ENCODE data around the gene GSTCD.
"Not testable (repeated sequence)": the region's sequence is repeated elsewhere in the genome, so short reads cannot be mapped to it uniquely, and the experiment has no call there.

GSTCD gene

GRCh38 chr4:105719204-105719603 is 10.6 kb downstream of the GSTCD start:
- TF ChIP-seq, protein P1, sequence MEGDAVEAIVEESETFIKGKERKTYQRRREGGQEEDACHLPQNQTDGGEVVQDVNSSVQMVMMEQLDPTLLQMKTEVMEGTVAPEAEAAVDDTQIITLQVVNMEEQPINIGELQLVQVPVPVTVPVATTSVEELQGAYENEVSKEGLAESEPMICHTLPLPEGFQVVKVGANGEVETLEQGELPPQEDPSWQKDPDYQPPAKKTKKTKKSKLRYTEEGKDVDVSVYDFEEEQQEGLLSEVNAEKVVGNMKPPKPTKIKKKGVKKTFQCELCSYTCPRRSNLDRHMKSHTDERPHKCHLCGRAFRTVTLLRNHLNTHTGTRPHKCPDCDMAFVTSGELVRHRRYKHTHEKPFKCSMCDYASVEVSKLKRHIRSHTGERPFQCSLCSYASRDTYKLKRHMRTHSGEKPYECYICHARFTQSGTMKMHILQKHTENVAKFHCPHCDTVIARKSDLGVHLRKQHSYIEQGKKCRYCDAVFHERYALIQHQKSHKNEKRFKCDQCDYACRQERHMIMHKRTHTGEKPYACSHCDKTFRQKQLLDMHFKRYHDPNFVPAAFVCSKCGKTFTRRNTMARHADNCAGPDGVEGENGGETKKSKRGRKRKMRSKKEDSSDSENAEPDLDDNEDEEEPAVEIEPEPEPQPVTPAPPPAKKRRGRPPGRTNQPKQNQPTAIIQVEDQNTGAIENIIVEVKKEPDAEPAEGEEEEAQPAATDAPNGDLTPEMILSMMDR (conservative IDR thresholded peaks at IDR 0.05), result no peak
- TF ChIP-seq ZFX (IDR thresholded peaks at IDR 0.05), result no peak
- no peak overlapping the region for H3K27ac ChIP-seq

DNA sequence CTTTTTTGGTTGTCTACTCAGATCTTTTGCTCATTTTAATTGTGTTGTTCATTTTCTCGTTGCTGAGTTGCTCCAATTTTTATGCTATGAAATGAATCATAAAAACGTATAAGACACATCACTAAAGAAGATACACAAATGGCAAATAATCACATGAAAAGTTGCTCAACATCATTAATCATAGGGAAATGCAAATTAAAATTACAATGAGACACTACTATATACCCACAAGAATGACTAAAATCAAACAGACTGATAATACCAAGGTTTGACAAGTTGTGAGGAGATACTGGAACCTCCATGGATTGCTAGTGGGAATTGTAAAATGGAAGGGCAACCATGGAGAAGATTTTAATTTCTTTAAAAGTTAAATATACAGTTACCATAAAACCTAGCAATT is 17.0 kb downstream of the GSTCD start:
- no peak overlapping the region for H3K27ac ChIP-seq
- TF ChIP-seq, protein P1 (conservative IDR thresholded peaks at IDR 0.05), result no peak
- no peak for TF ChIP-seq ZFX (IDR thresholded peaks at IDR 0.05)

DNA sequence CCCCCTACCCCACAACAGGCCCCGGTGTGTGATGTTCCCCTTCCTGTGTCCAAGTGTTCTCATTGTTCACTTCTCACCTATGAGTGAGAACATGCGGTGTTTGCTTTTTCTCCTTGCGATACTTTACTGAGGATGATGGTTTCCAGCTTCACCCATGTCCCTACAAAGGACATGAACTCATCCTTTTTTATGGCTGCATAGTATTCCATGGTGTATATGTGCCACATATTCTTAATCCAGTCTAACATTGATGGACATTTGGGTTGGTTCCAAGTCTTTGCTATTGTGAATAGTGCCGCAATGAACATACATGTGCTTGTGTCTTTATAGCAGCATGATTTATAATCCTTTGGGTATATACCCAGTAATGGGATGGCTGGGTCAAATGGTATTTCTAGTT is 21.3 kb downstream of the GSTCD start:
- H3K27ac ChIP-seq, result not testable (repeated sequence)

DNA sequence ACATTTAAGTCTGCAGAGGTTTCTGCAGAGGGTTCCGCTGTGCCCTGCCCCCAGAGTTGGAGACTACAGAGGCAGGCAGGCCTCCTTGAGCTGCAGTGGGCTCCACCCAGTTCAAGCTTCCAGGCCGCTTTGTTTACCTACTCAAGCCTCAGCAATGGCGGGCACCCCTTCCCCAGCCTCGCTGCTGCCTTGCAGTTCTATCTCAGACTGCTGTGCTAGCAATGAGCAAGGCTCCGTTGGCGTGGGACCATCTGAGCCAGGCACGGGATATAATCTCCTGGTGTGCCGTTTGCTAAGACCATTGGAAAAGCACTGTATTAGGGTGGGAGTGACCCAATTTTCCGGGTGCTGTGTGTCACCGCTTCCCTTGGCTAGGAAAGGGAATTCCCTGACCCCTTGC is 26.6 kb downstream of the GSTCD start:
- H3K27ac ChIP-seq, result not testable (repeated sequence)

- H3K27ac ChIP-seq, result no peak overlapping the region
- no peak for TF ChIP-seq ZFX (IDR thresholded peaks at IDR 0.05)
- TF ChIP-seq, protein P1 (conservative IDR thresholded peaks at IDR 0.05), result no peak
These were observed 33.0 kb downstream of the GSTCD start for GRCh38 chr4:105741548-105741947.

- TF ChIP-seq ZFX (IDR thresholded peaks at IDR 0.05), result no peak
- TF ChIP-seq, protein P1 (conservative IDR thresholded peaks at IDR 0.05), result no peak
- H3K27ac ChIP-seq, result no peak overlapping the region
These were observed 39.6 kb downstream of the GSTCD start for GRCh38 chr4:105748222-105748621.

GRCh38 chr4:105751718-105752299 is 43.2 kb downstream of the GSTCD start:
- TF ChIP-seq, protein P1 (conservative IDR thresholded peaks at IDR 0.05), result no peak
- TF ChIP-seq ZFX (IDR thresholded peaks at IDR 0.05), result no peak

GRCh38 chr4:105753361-105753760 is 44.8 kb downstream of the GSTCD start:
- no peak for TF ChIP-seq ZFX (IDR thresholded peaks at IDR 0.05)
- TF ChIP-seq, protein P1 (conservative IDR thresholded peaks at IDR 0.05), result no peak
- no peak overlapping the region for H3K27ac ChIP-seq

More at GRCh38 chr4:105751718-105752299, 43.2 kb downstream of the GSTCD start:
- no peak overlapping the region for H3K27ac ChIP-seq

Data from C4-2B (cell line).